T-helper 1 cell treated with Interleukin-12 subunit alpha and Interleukin-12 subunit beta and Interleukin-4 antibody, amounts not matched to agents 30 ng/mL and 1 ng/mL, for 36 hours (primary cell): ENCODE results near the gene FAM222B. TPM values are rescaled to one million over a fixed set of nuclear protein-coding genes. Genes with fewer than 3 reads are reported as not detected.

Experiments
- intact Hi-C: fragments of 100-400 bp; cut with micrococcal nuclease; formaldehyde crosslinking; loops from one replicate; pipeline ENCODE4 v1.15.1; 2024
- total RNA-seq: library from RNA; stranded (reverse); gene quantifications from 2 replicates; pipeline ENCODE4 v1.2.3, GENCODE V29; 2022

FAM222B gene
- total RNA-seq, 1 donor from 2014 or later = 23.9 TPM

GRCh38 chr17:28749516-28750177, 92.9 kb downstream of the FAM222B start:
- intact Hi-C loops = loop anchor here (1.0 kb wide), 2 partner anchors 22 to 102 kb away; no protein-coding TSS in a partner anchor

GRCh38 chr17:28748852-28749515, 93.6 kb downstream of the FAM222B start:
- intact Hi-C loops = no loop called here

- intact Hi-C loops = no loop called here
Observed at GRCh38 chr17:28747801-28748750, 94.5 kb downstream of the FAM222B start.

GRCh38 chr17:28747051-28747691, 95.4 kb downstream of the FAM222B start:
- intact Hi-C loops = no loop called here

- intact Hi-C loops = no loop called here
Observed at GRCh38 chr17:28746611-28747050, 96.0 kb downstream of the FAM222B start.

GRCh38 chr17:28745786-28746411, 96.7 kb downstream of the FAM222B start:
- intact Hi-C loops = no loop called here

GRCh38 chr17:28744972-28745785, 97.4 kb downstream of the FAM222B start:
- intact Hi-C loops = loop anchor here (1.0 to 5.0 kb wide), 3 partner anchors 17 to 207 kb away; partner anchors contain the start of genes NEK8 and PHF12

GRCh38 chr17:28744104-28744971, 98.3 kb downstream of the FAM222B start:
- intact Hi-C loops = loop anchor here (1.0 to 5.0 kb wide), 3 partner anchors 16 to 208 kb away; partner anchors contain the start of genes NEK8 and PHF12

- intact Hi-C loops = loop anchor here (1.0 to 5.0 kb wide), 3 partner anchors 15 to 209 kb away; partner anchors contain the start of genes NEK8 and PHF12
Observed at GRCh38 chr17:28743243-28744103, 99.1 kb downstream of the FAM222B start, which contains the start of gene TRAF4. Gene TRAF4, plus strand, starts transcription at chr17:28744011. Its CDS starts 102 bp downstream, at chr17:28744113.

GRCh38 chr17:28741358-28742349, 100.9 kb downstream of the FAM222B start:
- intact Hi-C loops = loop anchor here (5.0 kb wide), 1 partner anchor 211 kb away; the partner anchor contains the start of gene PHF12

- intact Hi-C loops = loop anchor here (5.0 kb wide), 1 partner anchor 212 kb away; the partner anchor contains the start of gene PHF12
Observed at GRCh38 chr17:28740406-28741357, 101.9 kb downstream of the FAM222B start.

- intact Hi-C loops = no loop called here
Observed at GRCh38 chr17:28738680-28739384, 103.8 kb downstream of the FAM222B start.

- intact Hi-C loops = no loop called here
Observed at GRCh38 chr17:28737770-28738679, 104.6 kb downstream of the FAM222B start.
